DMS114 treated with DMSO at 0.1 percent for 48 hours (cell line): ENCODE data around the gene SLC27A2.

Experiments
- DNase-seq: peaks from one replicate; lab custom pipeline; 2025; ENCODE audit not compliant: unreplicated experiment; lab: John Stamatoyannopoulos, UW

The SLC27A2 gene

GRCh38 chr15:50265620-50266019, 83.6 kb downstream of the SLC27A2 start, which contains the start of gene HDC:
TSS of gene HDC (minus strand) at chr15:50265726. CDS start at chr15:50265623, 103 bp downstream.
- DNase-seq = no peak

GRCh38 chr15:50267577-50267976, 85.6 kb downstream of the SLC27A2 start:
- DNase-seq = no peak

DNA sequence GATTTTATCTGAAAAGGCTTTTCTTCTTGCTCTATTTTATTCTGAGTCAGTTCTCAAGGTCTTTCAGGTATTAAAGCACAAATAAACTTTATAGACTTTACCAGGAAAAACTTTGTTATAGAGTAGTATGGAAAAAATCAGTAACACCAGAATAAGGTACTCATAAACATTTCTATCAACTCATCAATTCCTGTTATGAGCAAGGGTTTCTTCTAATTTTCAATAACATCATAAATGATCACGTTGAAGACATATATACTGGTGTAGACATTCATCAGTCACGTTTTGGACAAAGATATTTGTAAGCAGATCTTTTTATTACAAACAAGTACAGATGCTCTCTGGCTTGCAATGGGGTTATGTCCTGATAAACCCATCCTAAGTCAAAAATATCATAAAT, 93.1 kb downstream of the SLC27A2 start:
- DNase-seq = no peak

- no peak for DNase-seq
Observed at GRCh38 chr15:50275908-50276307, 93.9 kb downstream of the SLC27A2 start.

DNA sequence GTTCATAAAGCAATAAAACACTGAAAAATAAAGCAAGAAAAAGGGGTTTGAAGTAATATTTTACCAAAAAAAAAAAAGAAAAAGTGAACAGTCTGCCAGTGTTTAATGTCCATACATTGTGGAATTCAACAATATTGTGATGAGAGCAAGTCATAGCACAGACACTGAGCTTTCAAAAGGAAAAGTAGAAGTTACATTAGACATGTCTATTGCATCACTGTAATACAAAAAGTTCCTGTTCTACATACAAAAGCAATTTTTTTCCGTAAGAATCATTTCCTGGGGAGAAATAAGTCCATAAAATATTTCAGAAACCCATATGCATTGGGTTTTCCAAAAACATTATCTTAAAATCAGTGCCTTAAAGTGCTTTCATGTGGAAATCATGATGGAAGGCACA, 95.4 kb downstream of the SLC27A2 start:
- DNase-seq = no peak

DNA sequence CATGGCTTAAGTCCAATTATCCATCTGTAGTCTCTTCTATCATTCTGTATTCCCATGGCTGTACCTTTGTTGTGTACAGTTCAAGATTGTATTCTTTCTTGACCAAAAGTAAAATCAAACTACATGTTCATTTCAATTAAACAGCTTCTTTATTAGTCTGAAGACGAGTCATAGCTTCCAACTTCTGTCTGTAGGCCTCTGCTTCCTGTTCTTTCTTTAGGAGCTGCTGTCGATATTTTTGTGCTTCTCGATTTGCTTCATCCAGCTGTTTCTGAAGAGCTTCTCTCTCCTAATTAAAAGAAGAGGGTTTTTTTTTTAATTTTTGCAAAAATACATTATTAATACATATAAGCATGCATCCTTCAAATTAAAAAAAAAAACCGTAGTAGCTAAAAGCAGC, 96.5 kb downstream of the SLC27A2 start:
- DNase-seq = no peak

DNA sequence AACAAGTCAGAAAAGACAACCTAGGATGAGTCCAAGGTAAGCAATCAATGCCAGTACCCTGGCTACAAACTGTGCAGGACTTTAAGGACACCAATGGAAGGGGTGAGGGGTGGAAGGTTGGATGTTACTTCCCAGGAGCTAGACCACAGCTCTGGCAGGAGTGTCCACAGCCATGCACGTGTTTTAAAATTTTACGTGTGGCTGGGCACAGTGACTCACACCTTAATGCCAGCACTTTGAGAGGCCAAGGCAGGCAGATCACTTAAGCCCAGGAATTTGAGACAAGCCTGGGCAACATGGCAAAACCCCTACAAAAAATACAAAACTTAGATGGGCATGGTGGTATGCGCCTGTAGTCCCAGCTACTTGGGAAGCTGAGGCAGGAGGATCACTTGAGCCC, 98.3 kb downstream of the SLC27A2 start:
- DNase-seq = no peak

GRCh38 chr15:50281427-50281826, 99.4 kb downstream of the SLC27A2 start:
- DNase-seq = no peak
